DMS114 treated with DMSO at 0.1 percent for 48 hours (cell line): ENCODE measurements around the gene RNGTT.
"Not testable (repeated sequence)": the region's sequence is repeated elsewhere in the genome, so short reads cannot be mapped to it uniquely, and the experiment has no call there.

Experiments
- DNase-seq: peaks from one replicate; lab custom pipeline; 2025; ENCODE audit not compliant: unreplicated experiment; lab: John Stamatoyannopoulos, UW

Gene RNGTT

DNA sequence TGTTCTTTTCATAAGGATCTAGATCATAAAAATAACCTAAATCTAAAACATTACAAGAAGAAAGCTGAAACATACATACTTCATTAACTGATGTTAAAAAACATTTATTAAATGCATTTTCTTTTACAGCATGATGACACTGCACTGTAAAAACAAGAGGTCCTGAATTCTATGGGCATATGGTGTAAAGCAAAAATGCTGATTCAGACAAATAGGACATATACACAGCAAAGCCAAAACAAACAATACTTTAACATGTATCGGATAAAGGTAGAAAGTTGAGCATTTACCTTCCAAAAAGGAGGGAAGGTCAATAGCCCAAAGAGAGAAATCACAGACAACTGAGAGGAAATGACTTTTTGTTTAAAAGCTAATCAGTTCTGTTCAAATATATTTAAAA is 221.5 kb downstream of the RNGTT start:
- no peak for DNase-seq

DNA sequence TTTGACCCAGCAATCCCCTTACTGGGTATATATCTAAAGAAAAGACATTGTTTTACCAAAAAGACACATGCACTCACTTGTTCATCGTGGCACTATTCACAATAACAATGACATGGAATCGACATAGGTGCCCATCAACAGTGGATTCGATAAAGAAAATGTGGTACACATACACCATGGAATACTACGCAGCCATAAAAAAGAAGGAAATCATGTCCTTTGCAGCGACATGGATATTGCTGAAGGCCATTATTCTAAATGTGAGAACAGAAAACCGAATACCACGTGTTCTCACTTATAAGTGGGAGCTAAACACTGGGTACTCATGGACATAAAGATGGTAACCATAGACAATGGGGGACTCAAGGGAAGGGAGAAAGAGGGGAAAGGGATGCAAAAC is 222.3 kb downstream of the RNGTT start:
- no peak for DNase-seq

DNA sequence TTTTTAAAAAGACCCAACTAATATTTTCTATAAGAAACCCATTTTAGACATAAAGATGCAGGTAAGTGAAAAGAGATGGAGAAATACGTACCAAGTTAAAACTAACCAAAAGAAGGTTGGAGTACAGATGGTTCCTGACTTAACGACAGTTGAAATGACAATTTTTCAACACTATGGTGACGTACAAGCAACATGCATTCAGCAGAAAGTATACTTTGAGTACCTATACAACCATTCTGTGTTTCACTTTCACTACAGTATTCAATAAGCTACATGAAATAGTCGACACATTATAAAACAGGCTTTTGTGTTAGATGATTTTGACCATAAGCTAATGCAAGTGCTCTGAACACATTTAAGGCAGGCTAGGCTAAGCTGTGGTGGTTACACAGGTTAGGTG is 228.9 kb downstream of the RNGTT start:
- no peak for DNase-seq

DNA sequence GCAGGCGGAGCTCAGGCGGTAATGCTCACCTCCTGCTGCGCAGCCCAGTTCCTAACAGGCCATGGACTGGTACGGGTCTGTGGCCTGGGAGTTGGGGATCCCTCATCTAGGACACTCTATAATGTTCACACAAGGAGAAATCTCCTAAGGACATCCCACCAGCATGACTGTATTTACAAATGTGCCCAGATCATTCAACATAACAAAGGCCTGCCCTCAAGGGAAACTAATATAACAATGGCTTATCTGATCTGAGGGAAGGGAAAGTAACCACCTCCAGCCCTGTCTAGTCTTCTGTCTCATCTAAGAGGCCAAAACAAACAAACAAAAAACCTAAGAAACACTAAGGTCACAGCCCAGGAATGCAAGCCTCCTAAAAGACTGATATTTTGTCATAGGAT is 232.8 kb downstream of the RNGTT start:
- no peak for DNase-seq

DNA sequence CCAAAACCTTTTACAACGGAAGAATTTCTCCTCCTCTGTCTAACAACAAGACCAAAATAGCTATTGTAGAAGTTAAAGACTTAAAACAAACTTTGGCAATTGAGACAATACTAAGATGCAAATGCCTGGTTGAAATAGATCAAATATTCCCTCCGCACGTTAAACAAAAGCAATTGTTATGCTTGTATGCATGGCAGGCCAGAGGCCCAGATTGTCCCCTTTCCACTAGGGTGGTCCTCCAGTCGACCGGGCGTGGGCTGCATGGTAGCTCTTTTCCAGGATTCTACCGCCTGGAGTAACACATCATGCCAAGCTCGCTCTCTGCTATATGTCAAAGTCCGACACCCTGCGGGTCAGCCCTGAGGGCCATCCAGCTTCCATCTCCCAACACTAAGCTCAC is 234.7 kb downstream of the RNGTT start:
- DNase-seq = no peak

DNA sequence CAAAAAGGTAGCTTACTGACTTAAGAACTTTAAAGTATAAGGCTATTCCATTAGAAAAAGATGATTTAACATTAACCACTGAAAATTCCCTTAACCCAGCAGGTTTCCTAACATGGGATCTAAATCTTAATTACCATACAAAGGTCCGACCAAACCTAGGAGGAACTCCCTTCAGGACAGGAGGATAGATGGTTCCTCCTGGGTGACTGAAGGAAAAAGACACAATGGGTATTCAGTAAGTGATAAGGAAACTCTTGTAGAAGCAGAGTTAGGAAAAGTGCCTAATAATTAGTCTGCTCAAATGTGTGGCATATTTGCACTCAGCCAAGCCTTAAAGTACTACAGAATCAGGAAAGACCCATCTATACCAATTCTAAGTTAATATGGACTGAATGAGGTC is 237.0 kb downstream of the RNGTT start:
- not testable (repeated sequence) for DNase-seq

DNA sequence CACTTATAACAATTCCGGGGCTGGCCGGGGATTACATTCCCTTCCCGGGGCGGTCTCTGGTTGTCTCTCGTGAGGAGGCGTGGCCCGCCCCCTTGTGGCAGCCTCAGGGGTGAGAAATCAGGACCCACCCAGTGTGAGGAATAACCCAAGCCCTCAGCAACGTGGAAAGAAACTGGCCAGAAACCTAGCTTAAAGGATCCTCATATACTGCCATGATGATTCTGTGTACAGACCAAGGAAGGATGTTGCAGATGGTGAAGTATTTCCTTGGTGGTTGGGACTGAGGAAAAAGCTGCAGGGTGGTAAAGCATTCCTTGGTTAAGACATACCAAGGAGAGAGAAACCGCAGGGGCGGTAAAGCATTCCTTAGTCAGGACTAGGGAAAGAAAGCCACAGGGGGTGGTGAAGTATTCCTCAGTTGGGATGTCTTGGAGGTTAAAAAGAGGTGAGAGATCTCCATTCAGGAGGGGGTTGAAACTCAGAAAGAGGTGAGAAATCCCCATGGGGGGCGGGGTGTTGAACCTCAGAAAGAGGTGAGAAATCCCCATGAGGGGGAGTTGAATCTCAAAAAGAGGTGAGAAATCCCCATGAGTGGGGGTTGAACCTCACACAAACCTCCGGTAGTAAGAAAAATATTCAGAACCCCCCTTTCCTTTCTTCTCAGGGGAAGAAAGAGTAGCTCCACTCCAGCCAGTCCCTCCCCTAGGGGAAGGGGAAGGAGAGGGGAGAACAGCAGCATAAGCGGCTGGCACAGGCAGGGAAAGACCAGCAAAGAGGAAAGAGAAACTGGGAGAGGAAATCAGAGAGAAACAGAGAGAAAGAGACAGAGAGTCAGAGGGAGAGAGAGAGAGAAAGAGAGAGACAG is 238.1 kb downstream of the RNGTT start:
- no peak for DNase-seq

DNA sequence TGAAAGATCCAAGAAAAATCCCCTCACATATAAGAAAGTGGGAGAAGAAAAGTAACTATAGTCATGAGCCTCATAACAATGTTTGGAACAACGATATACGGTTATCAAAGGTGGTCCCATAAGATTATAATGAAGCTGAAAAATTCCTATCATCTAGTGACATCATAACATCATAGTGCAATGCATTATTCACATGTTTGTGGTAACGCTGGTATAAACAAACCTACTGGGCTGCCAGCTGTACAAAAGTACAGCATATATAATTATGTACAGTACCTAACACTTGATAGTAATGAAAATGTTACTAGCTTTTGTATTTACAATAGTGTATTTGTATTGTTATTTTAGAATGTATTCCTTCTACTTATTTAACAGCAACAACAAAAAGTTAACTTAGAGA is 240.7 kb downstream of the RNGTT start:
- no peak for DNase-seq

DNA sequence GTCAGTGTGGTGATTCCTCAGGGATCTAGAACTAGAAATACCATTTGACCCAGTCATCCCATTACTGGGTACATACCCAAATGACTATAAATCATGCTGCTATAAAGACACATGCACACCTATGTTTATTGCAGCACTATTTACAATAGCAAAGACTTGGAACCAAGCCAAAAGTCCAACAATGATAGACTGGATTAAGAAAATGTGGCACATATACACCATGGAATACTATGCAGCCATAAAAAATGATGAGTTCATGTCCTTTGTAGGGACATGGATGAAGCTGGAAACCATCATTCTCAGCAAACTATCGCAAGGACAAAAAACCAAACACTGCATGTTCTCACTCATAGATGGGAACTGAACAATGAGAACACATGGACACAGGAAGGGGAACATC is 247.0 kb downstream of the RNGTT start:
- DNase-seq = not testable (repeated sequence)

DNA sequence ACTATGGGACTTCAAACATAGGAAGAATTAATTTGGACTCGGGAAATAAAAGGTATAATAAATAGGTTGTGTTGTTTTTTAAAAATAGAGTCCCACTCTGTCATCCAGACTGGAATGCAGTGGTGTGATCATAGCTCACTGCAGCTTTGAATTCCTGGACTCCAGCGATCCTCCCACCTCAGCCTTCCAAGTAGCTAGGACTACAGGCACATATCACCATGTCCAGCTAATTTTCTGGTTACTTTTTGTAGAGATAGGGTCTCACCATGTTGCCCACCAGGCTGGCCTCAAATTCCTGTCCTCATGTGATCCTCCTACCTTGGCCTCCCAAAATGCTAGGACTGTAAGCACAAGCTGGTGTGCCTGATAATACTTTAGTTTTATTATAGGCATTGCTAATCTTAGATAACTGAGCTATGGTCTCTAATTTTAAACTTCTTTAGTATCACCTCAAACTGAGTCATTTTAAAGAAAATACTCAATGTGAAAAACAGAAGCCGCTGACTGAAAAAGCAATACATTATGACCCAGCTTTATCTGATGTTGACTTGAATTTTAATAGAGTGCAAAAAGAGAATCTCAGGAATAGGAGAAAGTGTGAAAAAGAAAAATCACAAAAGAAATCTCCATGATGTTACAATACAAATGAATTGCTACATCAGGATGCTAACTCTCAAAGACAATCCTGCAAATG is 251.0 kb downstream of the RNGTT start:
- DNase-seq = no peak

DNA sequence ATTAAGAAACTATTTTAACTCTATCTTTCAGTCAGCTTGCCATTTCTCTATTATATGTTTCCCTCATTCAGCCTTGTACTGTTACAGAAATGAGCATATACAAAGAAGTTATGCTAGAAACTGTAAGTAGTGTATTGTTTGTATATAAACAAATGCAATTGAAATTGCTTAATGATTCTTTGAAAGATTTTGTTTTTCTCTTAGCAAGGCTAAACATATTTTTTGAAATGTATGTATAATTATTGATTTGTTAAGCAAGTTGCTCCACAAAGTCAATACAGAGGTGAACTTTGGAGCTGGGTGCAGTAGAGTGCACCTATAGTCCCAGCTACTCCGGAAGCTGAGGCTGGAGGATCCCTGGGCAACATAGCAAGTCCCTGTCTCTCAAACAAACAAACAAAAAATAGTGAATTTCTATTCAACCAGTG is 253.6 kb downstream of the RNGTT start:
- no peak for DNase-seq

DNA sequence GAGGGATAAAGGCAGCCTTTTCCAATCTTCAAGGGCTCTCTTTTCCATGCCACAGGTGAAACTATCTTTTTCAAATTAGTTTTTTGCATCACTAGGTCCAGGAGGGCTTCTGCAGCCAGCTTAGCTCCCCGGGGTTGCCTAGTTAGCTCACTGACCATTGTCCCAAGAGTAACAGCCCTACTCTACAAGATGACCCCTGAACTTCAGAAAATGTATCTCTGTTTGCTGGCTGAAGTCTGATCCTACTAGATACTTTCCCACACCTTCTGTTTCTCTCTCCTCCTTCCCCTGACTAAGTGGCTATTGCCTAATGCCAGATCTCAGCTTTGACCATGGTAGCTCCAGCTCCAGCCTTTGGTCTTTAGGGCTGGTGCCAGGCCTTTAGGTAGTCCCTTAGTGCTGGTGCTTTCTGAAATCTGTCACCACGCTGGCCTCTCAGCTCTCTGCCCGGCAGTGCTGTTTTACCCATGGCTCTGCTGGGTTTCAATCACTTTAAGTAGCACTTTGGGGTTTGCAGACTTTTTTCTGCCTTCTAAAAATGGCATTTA is 255.1 kb downstream of the RNGTT start:
- DNase-seq = no peak

DNA sequence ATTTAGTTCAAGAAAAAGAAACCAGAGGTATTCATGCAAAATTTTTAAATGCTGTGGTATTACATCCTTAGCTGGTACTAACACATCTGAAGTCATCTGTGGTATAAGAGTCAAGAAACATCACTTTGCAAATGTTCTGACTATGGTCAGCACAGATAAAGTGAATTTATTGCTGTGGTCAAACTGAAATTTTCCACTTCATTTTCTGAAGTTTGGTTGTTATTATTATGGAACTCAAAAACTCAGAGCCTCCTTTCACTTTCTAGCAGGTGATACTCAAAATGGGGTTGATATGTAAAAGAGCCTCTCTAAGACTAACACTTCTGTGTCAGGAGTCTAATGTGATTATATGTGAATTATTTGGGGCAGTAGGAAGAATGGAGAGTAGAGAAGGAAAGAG is 257.8 kb downstream of the RNGTT start:
- no peak for DNase-seq

DNA sequence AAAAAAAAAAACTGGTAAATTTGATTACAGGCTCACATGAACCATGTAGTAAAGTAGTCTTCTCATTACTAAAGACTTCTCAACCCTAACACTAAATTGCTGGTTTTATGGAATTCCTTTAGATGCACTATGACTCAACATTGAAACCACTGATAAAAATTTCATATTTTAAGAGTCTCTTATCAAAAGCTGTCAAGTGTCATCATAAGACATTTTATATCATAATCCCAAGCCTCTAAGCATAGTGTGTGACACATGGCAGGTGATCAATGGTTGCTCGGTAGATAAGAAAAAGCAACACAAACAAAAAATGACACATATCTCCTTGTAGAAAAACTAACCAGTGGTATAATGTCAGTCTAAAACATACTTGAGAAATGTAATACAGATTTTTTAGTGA is 258.4 kb downstream of the RNGTT start:
- DNase-seq = no peak

DNA sequence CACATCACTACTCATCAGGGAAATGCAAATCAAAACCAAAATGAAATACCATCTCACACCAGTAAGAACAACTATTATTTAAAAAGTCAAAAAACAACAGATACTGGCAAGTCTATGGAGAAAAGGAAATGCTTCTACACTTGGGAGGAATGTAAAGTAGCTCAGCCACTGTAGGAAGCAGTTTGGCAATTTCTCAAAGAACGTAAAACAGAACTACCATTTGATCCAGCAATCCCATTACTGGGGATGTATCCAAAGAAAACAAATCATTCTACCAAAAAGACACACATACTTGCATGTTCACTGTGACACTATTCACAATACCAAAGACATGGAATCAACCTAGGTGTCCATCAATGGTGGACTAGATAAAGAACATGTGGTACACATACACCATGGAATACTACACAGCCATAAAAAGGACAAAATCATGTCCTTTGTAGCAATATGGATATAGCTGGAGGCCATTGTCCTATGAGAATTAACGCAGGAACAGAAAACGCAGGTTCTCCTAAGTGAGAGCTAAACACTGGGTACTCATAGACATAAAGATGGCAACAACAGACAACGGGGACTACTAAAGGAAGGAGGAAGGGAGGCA is 260.4 kb downstream of the RNGTT start:
- DNase-seq = no peak

DNA sequence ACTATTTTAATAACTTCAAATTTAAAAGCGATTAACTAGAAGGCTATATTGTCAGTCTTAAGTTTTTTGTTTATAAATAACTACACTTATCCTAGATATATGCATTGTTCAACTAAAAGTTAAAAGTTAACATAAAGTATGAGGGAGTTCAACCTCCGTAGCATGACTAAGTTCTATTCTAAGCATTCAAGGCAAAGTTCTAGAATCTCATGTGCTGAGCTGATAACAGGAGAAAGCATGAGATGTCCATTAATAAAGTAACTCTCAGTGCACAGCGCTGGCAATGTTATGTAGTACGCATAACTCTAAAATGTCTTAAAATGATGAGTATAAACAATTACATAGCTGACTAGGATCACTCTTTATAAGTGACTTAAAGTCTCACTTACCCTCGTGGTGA is 264.8 kb downstream of the RNGTT start:
- DNase-seq = no peak

DNA sequence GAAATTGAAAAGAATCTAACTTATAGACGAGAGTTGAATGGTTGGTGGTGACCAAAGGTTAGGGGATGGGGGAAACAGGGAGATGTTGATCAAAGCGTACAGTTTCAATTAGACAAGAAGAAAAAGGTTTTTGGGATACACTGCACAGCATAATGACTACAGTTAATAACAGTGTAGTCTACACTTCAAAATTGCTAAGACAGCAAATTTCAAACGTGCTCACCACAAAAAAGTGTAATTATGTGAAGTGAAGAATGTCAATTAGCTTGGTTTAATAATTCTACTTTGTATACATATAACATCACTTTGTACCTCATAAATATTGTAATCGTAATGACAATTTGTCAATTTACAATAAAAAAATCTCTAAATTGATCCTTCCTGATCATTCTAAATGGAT is 267.5 kb downstream of the RNGTT start:
- DNase-seq = no peak

DNA sequence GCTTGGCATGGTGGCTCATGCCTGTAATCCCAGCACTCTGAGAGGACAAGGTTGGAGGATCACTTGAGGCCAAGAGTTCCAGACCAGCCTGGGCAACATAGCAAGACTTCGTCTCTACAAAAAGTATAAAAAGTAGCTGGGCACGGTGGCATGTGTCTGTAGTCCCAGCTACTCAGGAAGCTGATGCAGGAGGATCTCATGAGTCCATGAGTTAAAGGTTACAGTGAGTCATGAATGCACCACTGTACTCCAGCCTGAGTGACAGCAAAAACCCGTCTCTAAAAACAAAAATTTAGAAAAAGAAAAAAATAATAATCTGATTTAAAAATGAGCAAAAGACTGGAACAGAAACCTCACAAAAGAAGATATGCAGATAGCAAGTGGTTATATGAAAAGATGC is 279.7 kb downstream of the RNGTT start:
- no peak for DNase-seq

DNA sequence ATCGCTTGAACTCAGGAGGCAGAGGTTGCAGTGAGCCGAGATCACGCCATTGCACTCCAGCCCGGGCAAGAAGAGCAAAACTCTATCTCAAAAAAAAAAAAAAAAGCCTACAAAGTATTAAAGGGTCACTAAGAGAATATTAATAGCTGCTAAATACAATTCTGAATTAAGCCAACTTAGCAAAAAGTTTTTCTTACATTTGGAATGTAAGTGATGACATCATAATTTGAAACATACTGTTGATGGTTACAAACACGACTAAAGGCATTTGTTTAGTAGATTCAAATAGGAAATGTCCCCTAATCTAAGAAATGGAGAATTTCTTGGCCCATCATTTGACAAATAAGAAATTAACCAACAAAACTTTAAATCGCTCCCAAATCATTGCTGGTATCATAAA is 282.8 kb downstream of the RNGTT start:
- DNase-seq = no peak

DNA sequence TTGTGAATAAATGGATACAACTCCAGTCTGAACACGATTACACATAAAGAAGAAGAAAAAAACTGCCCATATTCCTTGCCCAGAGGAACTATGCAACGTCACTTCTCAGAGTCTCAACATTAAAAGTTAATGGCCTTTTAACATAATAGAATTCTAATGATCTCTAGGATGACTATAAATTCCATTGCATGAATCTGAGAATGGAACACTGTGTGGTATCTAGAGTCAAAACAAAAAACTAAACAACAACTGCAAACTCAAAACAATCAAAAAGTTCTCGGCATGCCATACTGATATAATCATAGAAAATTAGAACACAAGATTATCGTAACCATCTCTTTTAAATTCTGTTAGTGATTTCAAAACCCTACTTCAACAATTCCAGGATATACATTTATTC is 283.6 kb downstream of the RNGTT start:
- DNase-seq = no peak

DNA sequence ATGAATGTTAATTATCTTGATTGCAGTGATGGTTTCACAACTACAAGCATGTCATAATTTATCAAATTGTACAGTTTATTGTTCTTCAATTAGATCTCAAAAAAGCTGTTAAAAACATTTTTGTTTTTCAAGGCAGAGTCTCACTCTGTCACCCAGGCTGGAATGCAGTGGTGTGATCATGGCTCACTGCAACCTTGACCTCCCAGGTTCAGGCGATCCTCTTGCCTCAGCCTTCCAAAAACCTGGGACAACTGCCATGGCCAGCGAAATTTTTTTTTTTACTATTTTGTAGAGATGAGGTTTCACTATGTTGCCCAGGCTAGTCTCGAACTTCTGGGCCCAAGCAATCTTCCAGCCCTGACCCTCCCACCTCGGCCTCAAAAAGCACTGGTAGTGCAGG is 286.1 kb downstream of the RNGTT start:
- no peak for DNase-seq

DNA sequence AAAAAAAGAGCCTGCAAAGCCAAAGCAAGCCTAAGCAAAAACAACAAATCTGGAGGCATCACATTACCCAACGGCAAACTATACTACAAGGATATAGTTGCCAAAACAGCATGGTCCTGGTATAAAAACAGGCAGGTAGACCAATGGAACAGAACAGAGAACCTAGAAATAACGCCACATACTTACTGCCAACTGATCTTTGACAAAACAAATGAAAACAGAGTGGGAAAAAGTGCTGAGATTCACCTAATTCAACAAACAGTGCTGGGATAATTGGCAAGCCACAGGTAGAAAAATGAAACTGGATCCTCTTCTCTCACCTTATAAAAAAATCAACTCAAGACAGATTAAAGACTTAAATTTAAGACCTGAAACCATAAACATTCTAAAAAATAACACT is 291.8 kb downstream of the RNGTT start:
- no peak for DNase-seq
